ENCODE data around the gene LSAMP.

Gene LSAMP

GRCh38 chr3:116265320-116265695 lies 180.0 kb downstream of the LSAMP start:
- no peak for DNase-seq (ENCODE audit: low read depth)
- TF ChIP-seq CTCF (IDR thresholded peaks at IDR 0.05; ENCODE audit: control insufficient read depth, insufficient read depth, low read depth, low read length, missing control alignments): no peak
- H3K4me3 ChIP-seq (ENCODE audit: control insufficient read depth, low read depth, low read length): no peak overlapping the region

- H3K4me3 ChIP-seq (ENCODE audit: control insufficient read depth, low read depth, low read length): no peak overlapping the region
- DNase-seq (ENCODE audit: low read depth): no peak
- no peak for TF ChIP-seq CTCF (IDR thresholded peaks at IDR 0.05; ENCODE audit: control insufficient read depth, insufficient read depth, low read depth, low read length, missing control alignments)
These were observed 180.6 kb downstream of the LSAMP start for GRCh38 chr3:116264546-116265319.

DNA sequence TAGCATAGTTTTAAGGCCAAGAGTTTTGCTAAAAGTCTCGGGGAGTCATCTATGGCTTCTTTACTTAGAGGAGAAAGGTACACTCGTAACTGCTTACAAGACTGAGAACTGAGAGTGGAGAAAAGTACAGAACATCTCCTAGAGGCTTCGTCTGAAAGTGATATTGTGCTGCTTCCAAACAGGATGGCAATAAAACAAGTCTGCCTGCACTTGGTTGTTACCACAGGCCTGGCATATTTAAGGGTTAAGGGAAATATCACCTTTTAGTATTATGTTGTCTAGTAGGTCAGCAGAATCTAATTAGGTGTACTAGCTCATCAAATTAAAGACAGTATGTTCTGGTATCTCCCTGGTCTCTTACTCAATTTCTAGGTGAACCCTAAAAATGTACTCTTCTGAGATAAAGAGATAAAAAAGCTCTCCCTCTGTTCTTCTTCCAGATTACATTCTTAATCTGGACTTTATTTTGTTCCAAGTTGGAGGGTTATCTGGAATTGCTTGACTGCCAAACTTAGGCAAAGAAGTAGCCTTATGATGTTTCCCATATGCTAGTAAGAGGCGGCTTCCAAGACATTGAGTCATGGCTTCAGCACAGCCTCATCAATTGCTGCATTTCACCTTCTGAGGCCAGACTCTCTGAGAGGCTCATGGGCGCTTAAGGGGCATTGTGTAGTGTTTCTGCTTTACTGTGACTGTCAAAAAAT lies 181.3 kb downstream of the LSAMP start:
- no peak overlapping the region for H3K4me3 ChIP-seq (ENCODE audit: control insufficient read depth, low read depth, low read length)
- no peak for TF ChIP-seq CTCF (IDR thresholded peaks at IDR 0.05; ENCODE audit: control insufficient read depth, insufficient read depth, low read depth, low read length, missing control alignments)

DNA sequence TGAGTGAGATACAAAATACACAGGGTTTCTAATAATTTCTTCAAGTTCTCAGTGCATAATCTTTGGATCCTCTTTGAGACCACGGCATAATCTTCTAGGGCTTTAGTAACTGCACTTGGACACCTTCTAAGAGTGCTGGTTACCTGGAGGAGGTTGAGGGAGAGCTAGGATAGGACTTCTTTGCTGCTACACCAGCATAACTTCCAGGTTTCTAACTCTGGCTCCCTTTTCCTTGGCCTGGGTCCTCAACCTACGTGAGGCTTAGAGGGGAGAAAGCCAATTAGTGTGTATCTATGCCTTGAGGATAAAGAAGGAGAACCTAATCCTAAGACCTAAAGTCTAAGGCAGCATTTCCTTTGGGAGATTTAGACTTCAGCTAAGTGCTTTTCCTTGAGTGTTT lies 184.8 kb downstream of the LSAMP start:
- no peak overlapping the region for H3K4me3 ChIP-seq (ENCODE audit: control insufficient read depth, low read depth, low read length)
- TF ChIP-seq CTCF (IDR thresholded peaks at IDR 0.05; ENCODE audit: control insufficient read depth, insufficient read depth, low read depth, low read length, missing control alignments): no peak
- DNase-seq (ENCODE audit: low read depth): no peak

More for the DNA sequence above, 181.3 kb downstream of the LSAMP start:
- DNase-seq (ENCODE audit: low read depth): no peak

DNA sequence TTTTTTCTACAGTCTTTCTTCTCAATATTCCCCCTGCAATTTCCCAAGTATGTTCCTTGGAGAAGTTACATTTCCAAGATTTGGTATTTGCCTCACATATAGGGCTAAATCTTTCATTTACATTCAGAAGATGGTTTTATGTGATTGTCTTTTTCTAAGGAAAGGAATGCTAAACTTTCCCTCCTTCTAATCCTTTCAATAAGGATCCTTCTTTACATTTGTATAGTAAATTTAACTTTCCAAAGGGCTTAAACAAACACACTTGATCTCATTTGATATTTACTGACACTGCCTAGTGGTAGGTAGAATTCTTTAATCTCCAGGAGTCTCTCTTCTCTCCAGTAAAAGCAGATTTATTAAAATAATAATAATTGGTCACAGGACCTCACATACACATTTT lies 185.3 kb downstream of the LSAMP start:
- no peak overlapping the region for H3K4me3 ChIP-seq (ENCODE audit: control insufficient read depth, low read depth, low read length)
- TF ChIP-seq CTCF (IDR thresholded peaks at IDR 0.05; ENCODE audit: control insufficient read depth, insufficient read depth, low read depth, low read length, missing control alignments): no peak
- DNase-seq (ENCODE audit: low read depth): no peak

GRCh38 chr3:116256843-116257485 lies 188.3 kb downstream of the LSAMP start:
- DNase-seq (ENCODE audit: low read depth): no peak
- TF ChIP-seq CTCF (IDR thresholded peaks at IDR 0.05; ENCODE audit: control insufficient read depth, insufficient read depth, low read depth, low read length, missing control alignments): no peak
- H3K4me3 ChIP-seq (ENCODE audit: control insufficient read depth, low read depth, low read length): no peak overlapping the region
